Neural crest cell (in vitro differentiated cells): ENCODE measurements around the gene ZIC5. TPM values are rescaled to one million over a fixed set of nuclear protein-coding genes. Genes with fewer than 3 reads are reported as not detected.

Experiments used
- DNase-seq: peaks from one replicate; pipeline ENCODE4 v3.0.0; 2021; ENCODE audit warnings: low read depth, mixed read lengths, low spot score
- H3K27ac Mint-ChIP-seq: one replicate; pipeline ENCODE4 v1.8.0; 2021; ENCODE audit warnings: mild to moderate bottlenecking, mixed read lengths; ENCODE audit not compliant: unreplicated experiment
- H3K27me3 Mint-ChIP-seq: 2 replicates; pipeline ENCODE4 v1.8.0; 2021; ENCODE audit warnings: low read depth, mild to moderate bottlenecking, mixed read lengths
- H3K36me3 Mint-ChIP-seq: 2 replicates; pipeline ENCODE4 v1.8.0; 2021; ENCODE audit warnings: low read depth, mild to moderate bottlenecking, mixed read lengths
- H3K4me1 Mint-ChIP-seq: 2 replicates; pipeline ENCODE4 v1.8.0; 2021; ENCODE audit warnings: mixed read lengths
- H3K4me3 Mint-ChIP-seq: one replicate; pipeline ENCODE4 v1.8.0; 2021; ENCODE audit warnings: mild to moderate bottlenecking, mixed read lengths
- H3K9me3 Mint-ChIP-seq: 2 replicates; pipeline ENCODE4 v1.8.0; 2021; ENCODE audit warnings: mixed read lengths
- CTCF ChIP-seq: fragments of 200-600 bp; sonication (generic); conservative IDR thresholded peaks from 2 replicates; pipeline ENCODE4 v1.5.0; 2021; ENCODE audit warnings: antibody characterized with exemption, mild to moderate bottlenecking
- total RNA-seq: library from RNA; stranded (reverse); gene quantifications from 2 replicates; pipeline ENCODE4 v1.2.1, GENCODE V29; 2021

The ZIC5 gene
- total RNA-seq, 1 donor from 2014 or later = 6.7 TPM

- no peak for TF ChIP-seq CTCF
- Mint-ChIP-seq H3K36me3 (peaks cover 8% of the 10 kb centered on the region), H3K4me1 (peaks cover 27% of the 10 kb centered on the region), H3K27ac (no peak overlapping the region), H3K27me3 (peaks cover 89% of the 10 kb centered on the region), H3K4me3 (no peak overlapping the region), H3K9me3 (peaks cover 3% of the 10 kb centered on the region)
- DNase-seq = no peak
Measured at GRCh38 chr13:99974939-99975561, 3.5 kb upstream of the ZIC5 start.

GRCh38 chr13:99974296-99974938 is 2.9 kb upstream of the ZIC5 start:
- no peak overlapping the region for H3K27ac Mint-ChIP-seq
- DNase-seq = peak; percentile 1
- H3K4me1 Mint-ChIP-seq = peaks cover 29% of the 10 kb centered on the region
- peaks cover 3% of the 10 kb centered on the region for H3K9me3 Mint-ChIP-seq
- H3K36me3 Mint-ChIP-seq = peaks cover 8% of the 10 kb centered on the region
- H3K4me3 Mint-ChIP-seq = peak overlapping the region; percentile 52
- TF ChIP-seq CTCF = no peak
- H3K27me3 Mint-ChIP-seq = peaks cover 88% of the 10 kb centered on the region

- Mint-ChIP-seq H3K36me3 (peaks cover 8% of the 10 kb centered on the region), H3K27ac (no peak overlapping the region), H3K4me3 (peak overlapping the region; percentile 13), H3K27me3 (peaks cover 88% of the 10 kb centered on the region), H3K9me3 (peaks cover 3% of the 10 kb centered on the region), H3K4me1 (peaks cover 31% of the 10 kb centered on the region)
- no peak for DNase-seq
- no peak for TF ChIP-seq CTCF
Measured at GRCh38 chr13:99973808-99974185, 2.2 kb upstream of the ZIC5 start.

- Mint-ChIP-seq H3K4me3 (peak overlapping the region; percentile 13), H3K9me3 (peaks cover 3% of the 10 kb centered on the region), H3K27ac (no peak overlapping the region), H3K4me1 (peaks cover 27% of the 10 kb centered on the region), H3K36me3 (peaks cover 8% of the 10 kb centered on the region), H3K27me3 (peaks cover 85% of the 10 kb centered on the region)
- no peak for TF ChIP-seq CTCF
- DNase-seq = no peak
Measured at GRCh38 chr13:99973163-99973807, 1.7 kb upstream of the ZIC5 start.

- Mint-ChIP-seq H3K27ac (no peak overlapping the region), H3K4me3 (peak overlapping the region; percentile 89), H3K9me3 (peaks cover 3% of the 10 kb centered on the region), H3K27me3 (peaks cover 83% of the 10 kb centered on the region), H3K36me3 (peaks cover 8% of the 10 kb centered on the region), H3K4me1 (peaks cover 25% of the 10 kb centered on the region)
- TF ChIP-seq CTCF = no peak
- DNase-seq = peak; percentile 9
Measured at GRCh38 chr13:99972190-99972731, 694 bp upstream of the ZIC5 start.
